HEK293 (cell line): ENCODE results near the gene PPP1R12C.

Experiments
- ATF2 ChIP-seq: fragments of 450-650 bp; formaldehyde crosslinking; IDR thresholded peaks from 2 replicates; pipeline ENCODE4 v1.5.1; 2016; ENCODE audit warnings: missing biosample characterization, missing genetic modification characterization, low read depth
- BCL6B ChIP-seq: fragments of 450-650 bp; formaldehyde crosslinking; IDR thresholded peaks from 2 replicates; pipeline ENCODE4 v1.5.1; 2017; ENCODE audit warnings: missing biosample characterization, missing genetic modification characterization
- GLI4 ChIP-seq: fragments of 450-650 bp; formaldehyde crosslinking; IDR thresholded peaks from 2 replicates; pipeline ENCODE4 v1.5.1; 2016; ENCODE audit warnings: missing biosample characterization, missing genetic modification characterization
- GLIS2 ChIP-seq: fragments of 450-650 bp; formaldehyde crosslinking; IDR thresholded peaks from 2 replicates; pipeline ENCODE4 v1.5.1; 2016; ENCODE audit warnings: missing biosample characterization, missing genetic modification characterization
- HIC1 ChIP-seq: fragments of 450-650 bp; formaldehyde crosslinking; IDR thresholded peaks from 2 replicates; pipeline ENCODE4 v1.5.1; 2016; ENCODE audit warnings: missing biosample characterization, missing genetic modification characterization
- IKZF3 ChIP-seq: fragments of 450-650 bp; IDR thresholded peaks from 2 replicates; pipeline ENCODE4 v1.5.0; 2018; ENCODE audit warnings: missing biosample characterization, mild to moderate bottlenecking, missing genetic modification characterization, moderate library complexity
- KLF1 ChIP-seq: fragments of 450-650 bp; formaldehyde crosslinking; IDR thresholded peaks from 2 replicates; pipeline ENCODE4 v1.5.1; 2016; ENCODE audit warnings: missing biosample characterization, missing genetic modification characterization
- KLF9 ChIP-seq: fragments of 450-650 bp; formaldehyde crosslinking; IDR thresholded peaks from 2 replicates; pipeline ENCODE4 v1.5.1; 2016; ENCODE audit warnings: missing biosample characterization, missing genetic modification characterization, low read depth
- REPIN1 ChIP-seq: fragments of 450-650 bp; formaldehyde crosslinking; IDR thresholded peaks from 2 replicates; pipeline ENCODE4 v1.5.1; 2017; ENCODE audit warnings: missing biosample characterization, missing genetic modification characterization, low read depth
- SP2 ChIP-seq: fragments of 450-650 bp; formaldehyde crosslinking; IDR thresholded peaks from 2 replicates; pipeline ENCODE4 v1.5.1; 2016; ENCODE audit warnings: missing biosample characterization, missing genetic modification characterization
- SP3 ChIP-seq: fragments of 450-650 bp; formaldehyde crosslinking; IDR thresholded peaks from 2 replicates; pipeline ENCODE4 v1.5.1; 2016; ENCODE audit warnings: missing biosample characterization, missing genetic modification characterization
- ZBTB48 ChIP-seq: fragments of 450-650 bp; formaldehyde crosslinking; IDR thresholded peaks from 2 replicates; pipeline ENCODE4 v1.5.1; 2016; ENCODE audit warnings: missing biosample characterization, missing genetic modification characterization
- ZEB2 ChIP-seq: fragments of 450-650 bp; formaldehyde crosslinking; IDR thresholded peaks from 2 replicates; pipeline ENCODE4 v1.5.1; 2016; ENCODE audit warnings: missing biosample characterization, missing genetic modification characterization
- ZNF341 ChIP-seq: fragments of 450-650 bp; formaldehyde crosslinking; IDR thresholded peaks from 2 replicates; pipeline ENCODE4; 2016; ENCODE audit warnings: low read depth, missing biosample characterization, missing genetic modification characterization
- ZNF433 ChIP-seq: fragments of 450-650 bp; formaldehyde crosslinking; IDR thresholded peaks from 2 replicates; pipeline ENCODE4 v1.5.1; 2016; ENCODE audit warnings: missing biosample characterization, missing genetic modification characterization, low read depth
- ZNF449 ChIP-seq: fragments of 450-650 bp; formaldehyde crosslinking; IDR thresholded peaks from 2 replicates; pipeline ENCODE4 v1.5.1; 2017; ENCODE audit warnings: missing biosample characterization, mild to moderate bottlenecking, missing genetic modification characterization, moderate library complexity
- ZNF473 ChIP-seq: fragments of 450-650 bp; formaldehyde crosslinking; IDR thresholded peaks from 2 replicates; pipeline ENCODE4 v1.5.1; 2017; ENCODE audit warnings: missing biosample characterization, missing genetic modification characterization
- ZNF514 ChIP-seq: fragments of 450-650 bp; formaldehyde crosslinking; IDR thresholded peaks from 2 replicates; pipeline ENCODE4 v1.5.1; 2016; ENCODE audit warnings: missing biosample characterization, missing genetic modification characterization
- ZNF518A ChIP-seq: fragments of 450-650 bp; formaldehyde crosslinking; conservative IDR thresholded peaks from 2 replicates; pipeline ENCODE4 v1.5.1; 2016; ENCODE audit warnings: low read depth, missing biosample characterization, missing genetic modification characterization
- ZNF580 ChIP-seq: fragments of 450-650 bp; formaldehyde crosslinking; IDR thresholded peaks from 2 replicates; pipeline ENCODE4 v1.5.1; 2016; ENCODE audit warnings: missing biosample characterization, missing genetic modification characterization
- ZNF600 ChIP-seq: fragments of 450-650 bp; formaldehyde crosslinking; IDR thresholded peaks from 2 replicates; pipeline ENCODE4 v1.5.1; 2016; ENCODE audit warnings: missing biosample characterization, missing genetic modification characterization
- ZNF639 ChIP-seq: fragments of 450-650 bp; formaldehyde crosslinking; IDR thresholded peaks from 2 replicates; pipeline ENCODE4 v1.5.1; 2016; ENCODE audit warnings: missing biosample characterization, missing genetic modification characterization
- ZNF660 ChIP-seq: fragments of 450-650 bp; IDR thresholded peaks from 2 replicates; pipeline ENCODE4 v1.5.1; 2018; ENCODE audit warnings: missing biosample characterization, mild to moderate bottlenecking, missing genetic modification characterization
- ZNF701 ChIP-seq: fragments of 450-650 bp; formaldehyde crosslinking; IDR thresholded peaks from 2 replicates; pipeline ENCODE4 v1.5.1; 2016; ENCODE audit warnings: missing biosample characterization, missing genetic modification characterization
- ZNF776 ChIP-seq: fragments of 450-650 bp; formaldehyde crosslinking; IDR thresholded peaks from 2 replicates; pipeline ENCODE4 v1.5.0; 2017; ENCODE audit warnings: missing biosample characterization, missing genetic modification characterization, borderline replicate concordance
- ZSCAN23 ChIP-seq: fragments of 450-650 bp; formaldehyde crosslinking; IDR thresholded peaks from 2 replicates; pipeline ENCODE4 v1.5.1; 2016; ENCODE audit warnings: missing biosample characterization, missing genetic modification characterization
- ZSCAN30 ChIP-seq: fragments of 450-650 bp; IDR thresholded peaks from 2 replicates; pipeline ENCODE4 v1.5.1; 2018; ENCODE audit warnings: missing biosample characterization, mild to moderate bottlenecking, missing genetic modification characterization, moderate library complexity

The PPP1R12C gene

GRCh38 chr19:55080121-55080967 is 37.1 kb downstream of the PPP1R12C start (continued):
- TF ChIP-seq BCL6B (tag by site-specific recombination) = no peak
- no peak for TF ChIP-seq ZNF580 (tag by site-specific recombination)
- no peak for TF ChIP-seq ZNF639 (tag by site-specific recombination)
- TF ChIP-seq ZNF518A (tag by site-specific recombination) = no peak
- no peak for TF ChIP-seq ZNF600 (tag by site-specific recombination)
- no peak for TF ChIP-seq ZNF701 (tag by site-specific recombination)
- no peak for TF ChIP-seq ZSCAN23 (tag by site-specific recombination)
- TF ChIP-seq REPIN1 (tag by site-specific recombination) = no peak
- TF ChIP-seq KLF9 = peak; percentile 83
- no peak for TF ChIP-seq ZNF473 (tag by site-specific recombination)
- no peak for TF ChIP-seq HIC1 (tag by site-specific recombination)
- TF ChIP-seq ZNF660 (tag by site-specific recombination) = no peak
- no peak for TF ChIP-seq ZNF433 (tag by site-specific recombination)
- TF ChIP-seq ZNF449 (tag by site-specific recombination) = no peak
- no peak for TF ChIP-seq IKZF3 (tag by site-specific recombination)
- TF ChIP-seq ZNF776 = no peak
- TF ChIP-seq SP2 = peak; percentile 58
- peak; percentile 67 for TF ChIP-seq SP3 (tag by site-specific recombination)
- no peak for TF ChIP-seq GLI4 (tag by site-specific recombination)
- no peak for TF ChIP-seq ZNF514 (tag by site-specific recombination)
- TF ChIP-seq ZBTB48 = no peak
- no peak for TF ChIP-seq ZSCAN30 (tag by site-specific recombination)
- TF ChIP-seq GLIS2 = peak; percentile 43; the same call in 1 of the 2 replicates
- no peak for TF ChIP-seq ZEB2 (tag by site-specific recombination)
- TF ChIP-seq KLF1 = peak; percentile 97
- no peak for TF ChIP-seq ZNF341 (tag by site-specific recombination)
- no peak for TF ChIP-seq ATF2 (tag by site-specific recombination)
